Neutrophil (primary cell): ENCODE data around the gene CFAP57.

Experiments
- H3K27ac ChIP-seq: fragments of 200-600 bp; sonication (generic); 2 replicates; pipeline ENCODE4 v1.5.1; 2016; ENCODE audit warnings: mild to moderate bottlenecking, moderate library complexity
- H3K27me3 ChIP-seq: fragments of 200-600 bp; sonication (generic); 2 replicates; pipeline ENCODE4 v1.6.0; 2016; ENCODE audit warnings: mild to moderate bottlenecking
- H3K36me3 ChIP-seq: fragments of 200-600 bp; sonication (generic); 2 replicates; pipeline ENCODE4 v1.5.1; 2017
- H3K4me1 ChIP-seq, 2 experiments: fragments of 200-600 bp in 1 of 2; sonication (generic) in 1 of 2; 1 replicate in 1 of 2; 2 replicates in 1 of 2; pipeline versions ENCODE4 v1.5.1 to v1.6.1; 2013 to 2016; ENCODE audit warnings: low read depth in 1 of 2, low read length in 1 of 2, mild to moderate bottlenecking in 1 of 2, moderate library complexity in 1 of 2; ENCODE audit not compliant: control insufficient read depth in 1 of 2, insufficient read depth in 1 of 2
- H3K4me3 ChIP-seq, 2 experiments: fragments of 200-600 bp in 1 of 2; sonication (generic) in 1 of 2; 1 replicate in 1 of 2; 2 replicates in 1 of 2; pipeline ENCODE4 v1.5.1; 2013 to 2016; ENCODE audit warnings: low read depth in 1 of 2, low read length in 1 of 2, mild to moderate bottlenecking in 1 of 2, moderate library complexity in 1 of 2
- H3K9me3 ChIP-seq: fragments of 200-600 bp; sonication (generic); 2 replicates; pipeline ENCODE4 v1.5.1; 2016
- TF ChIP-seq, protein P1 (sequence below): fragments of 200-600 bp; sonication (generic); IDR thresholded peaks from 2 replicates; pipeline ENCODE4 v1.5.1; 2016; ENCODE audit warnings: antibody characterized with exemption

Gene CFAP57

GRCh38 chr1:43303471-43304313 is 131.6 kb downstream of the CFAP57 start:
- H3K36me3 ChIP-seq = no peaks in the 10 kb centered on the region
- no peak overlapping the region for H3K27ac ChIP-seq
- H3K4me1 ChIP-seq = no peaks in the 10 kb centered on the region
- no peak overlapping the region for H3K4me3 ChIP-seq
- H3K9me3 ChIP-seq = no peaks in the 10 kb centered on the region
- TF ChIP-seq, protein P1, sequence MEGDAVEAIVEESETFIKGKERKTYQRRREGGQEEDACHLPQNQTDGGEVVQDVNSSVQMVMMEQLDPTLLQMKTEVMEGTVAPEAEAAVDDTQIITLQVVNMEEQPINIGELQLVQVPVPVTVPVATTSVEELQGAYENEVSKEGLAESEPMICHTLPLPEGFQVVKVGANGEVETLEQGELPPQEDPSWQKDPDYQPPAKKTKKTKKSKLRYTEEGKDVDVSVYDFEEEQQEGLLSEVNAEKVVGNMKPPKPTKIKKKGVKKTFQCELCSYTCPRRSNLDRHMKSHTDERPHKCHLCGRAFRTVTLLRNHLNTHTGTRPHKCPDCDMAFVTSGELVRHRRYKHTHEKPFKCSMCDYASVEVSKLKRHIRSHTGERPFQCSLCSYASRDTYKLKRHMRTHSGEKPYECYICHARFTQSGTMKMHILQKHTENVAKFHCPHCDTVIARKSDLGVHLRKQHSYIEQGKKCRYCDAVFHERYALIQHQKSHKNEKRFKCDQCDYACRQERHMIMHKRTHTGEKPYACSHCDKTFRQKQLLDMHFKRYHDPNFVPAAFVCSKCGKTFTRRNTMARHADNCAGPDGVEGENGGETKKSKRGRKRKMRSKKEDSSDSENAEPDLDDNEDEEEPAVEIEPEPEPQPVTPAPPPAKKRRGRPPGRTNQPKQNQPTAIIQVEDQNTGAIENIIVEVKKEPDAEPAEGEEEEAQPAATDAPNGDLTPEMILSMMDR = no peak
- no peaks in the 10 kb centered on the region for H3K27me3 ChIP-seq
